Smooth muscle cell (in vitro differentiated cells): Measurements from ENCODE around the gene LARP4B. TPM values are rescaled to one million over a fixed set of nuclear protein-coding genes. Genes with fewer than 3 reads are reported as not detected.

Source experiments
- DNase-seq: peaks from one replicate; lab custom pipeline; 2025; ENCODE audit not compliant: unreplicated experiment; lab: John Stamatoyannopoulos, UW
- H2AFZ ChIP-seq: fragments of 200-600 bp; sonication (generic); 2 replicates; pipeline ENCODE4 v1.6.0; 2016; ENCODE audit warnings: antibody characterized with exemption, low read depth, mild to moderate bottlenecking
- H3F3A ChIP-seq: fragments of 200-600 bp; sonication (generic); 2 replicates; pipeline ENCODE4 v1.6.0; 2017; ENCODE audit warnings: antibody characterized with exemption, low read depth
- H3K27ac ChIP-seq: fragments of 200-600 bp; sonication (generic); 2 replicates; pipeline ENCODE4 v1.5.1; 2016; ENCODE audit warnings: low read depth, mild to moderate bottlenecking
- H3K27me3 ChIP-seq: fragments of 200-600 bp; sonication (generic); 2 replicates; pipeline ENCODE4 v1.6.1; 2016; ENCODE audit warnings: low read depth, mild to moderate bottlenecking
- H3K36me3 ChIP-seq: fragments of 200-600 bp; sonication (generic); 2 replicates; pipeline ENCODE4 v1.5.1; 2016; ENCODE audit warnings: low read depth
- H3K4me1 ChIP-seq: fragments of 200-600 bp; sonication (generic); 2 replicates; pipeline ENCODE4 v1.5.1; 2016; ENCODE audit warnings: low read depth
- H3K4me2 ChIP-seq: fragments of 200-600 bp; sonication (generic); 2 replicates; pipeline ENCODE4 v1.6.0; 2016; ENCODE audit warnings: mild to moderate bottlenecking
- H3K4me3 ChIP-seq: fragments of 200-600 bp; sonication (generic); 2 replicates; pipeline ENCODE4 v1.5.1; 2016; ENCODE audit warnings: mild to moderate bottlenecking
- H3K79me2 ChIP-seq: fragments of 200-600 bp; sonication (generic); 2 replicates; pipeline ENCODE4 v1.6.0; 2016; ENCODE audit warnings: low read depth, mild to moderate bottlenecking
- H3K9ac ChIP-seq: fragments of 200-600 bp; sonication (generic); 2 replicates; pipeline ENCODE4 v1.6.0; 2016; ENCODE audit warnings: low read depth
- H3K9me3 ChIP-seq: fragments of 200-600 bp; sonication (generic); replicated peaks from 2 replicates; pipeline ENCODE4 v1.5.1; 2016; ENCODE audit warnings: low read depth
- H4K20me1 ChIP-seq: fragments of 200-600 bp; sonication (generic); 2 replicates; pipeline ENCODE4 v1.6.0; 2016; ENCODE audit warnings: low read depth
- CTCF ChIP-seq: fragments of 200-600 bp; sonication (generic); IDR thresholded peaks from 2 replicates; pipeline ENCODE4 v1.5.1; 2017; ENCODE audit warnings: borderline replicate concordance, mild to moderate bottlenecking, antibody characterized with exemption; ENCODE audit not compliant: insufficient read depth, poor library complexity, severe bottlenecking
- WGBS: methylation state at CpG from one replicate; pipeline ENCODE4 v1.1.7; 2016; ENCODE audit warnings: low lambda C conversion rate; 5-methylcytosine and 5-hydroxymethylcytosine counted together
- polyA plus RNA-seq: library from polyadenylated mRNA; unstranded; fragments of >200 nt; fragmentation: Nextera tagmentation; extraction: Ambion mirVana; gene quantifications from 2 replicates; pipeline ENCODE4 v1.2.1, GENCODE V29; 2016
- total RNA-seq: library from RNA; depleted of rRNA; stranded (reverse); fragments of >200 nt; gene quantifications from 2 replicates; pipeline ENCODE4 v1.2.3, GENCODE V29; 2014

LARP4B gene
- total and polyA plus RNA-seq, 2 experiments from 2014 or later: 16.7 to 24.9 TPM

- Histone ChIP-seq H4K20me1 (no peaks in the 10 kb centered on the region), H3K79me2 (no peaks in the 10 kb centered on the region), H3K4me3 (no peak overlapping the region), H3F3A (no peaks in the 10 kb centered on the region), H3K4me1 (no peaks in the 10 kb centered on the region), H3K36me3 (no peaks in the 10 kb centered on the region), H3K27ac (no peak overlapping the region), H2AFZ (no peak overlapping the region), H3K9me3 (peaks cover 7% of the 10 kb centered on the region), H3K4me2 (no peak overlapping the region), H3K27me3 (no peaks in the 10 kb centered on the region), H3K9ac (no peak overlapping the region)
- no peak for DNase-seq
- TF ChIP-seq CTCF: no peak
- WGBS: 91% methylated on average over 5 of the region's 5 CpGs
Measured at GRCh38 chr10:759898-760477, 171.5 kb downstream of the LARP4B start.

Other genes with a start within 250 kb of the LARP4B start
- 14.1 and 15.3 TPM in 2 replicates for gene DIP2C, start 242.0 kb downstream of the LARP4B start, total RNA-seq
- gene DIP2C, start 242.0 kb downstream of the LARP4B start, polyA plus RNA-seq: 14.5 and 14.9 TPM in 2 replicates
- gene GTPBP4, start 56.7 kb upstream of the LARP4B start, total RNA-seq: 36.8 and 52.1 TPM in 2 replicates
- 42.5 and 60.5 TPM in 2 replicates for gene GTPBP4, start 56.7 kb upstream of the LARP4B start, polyA plus RNA-seq
- gene IDI2, start 94.2 kb upstream of the LARP4B start, total RNA-seq: not detected in 2 replicates
- gene IDI2, start 94.2 kb upstream of the LARP4B start, polyA plus RNA-seq: not detected in 2 replicates
- 142 and 240 TPM in 2 replicates for gene IDI1, start 117.4 kb upstream of the LARP4B start, total RNA-seq
- gene IDI1, start 117.4 kb upstream of the LARP4B start, polyA plus RNA-seq: 136 and 165 TPM in 2 replicates
- gene WDR37, start 124.7 kb upstream of the LARP4B start, total RNA-seq: 10.7 and 14.0 TPM in 2 replicates
- gene WDR37, start 124.7 kb upstream of the LARP4B start, polyA plus RNA-seq: 10.5 and 12.8 TPM in 2 replicates